MM.1S (cell line): ENCODE data around the gene PHF23.

Experiments
- DNase-seq: peaks from one replicate; pipeline ENCODE4 v3.0.0-alpha.2; 2015
- H2AFZ ChIP-seq: fragments of 300-600 bp; sonication (generic); 2 replicates; pipeline ENCODE4 v1.6.0; 2016; ENCODE audit warnings: antibody characterized with exemption, low read length
- H3F3A ChIP-seq: fragments of 300-600 bp; sonication (generic); 2 replicates; pipeline ENCODE4 v1.6.1; 2016; ENCODE audit warnings: mild to moderate bottlenecking, antibody characterized with exemption, low read length, moderate library complexity, mixed read lengths; ENCODE audit not compliant: insufficient read depth
- H3K27ac ChIP-seq: fragments of 300-600 bp; sonication (generic); 2 replicates; pipeline ENCODE4 v1.5.1; 2016; ENCODE audit warnings: mild to moderate bottlenecking, low read length
- H3K27me3 ChIP-seq: fragments of 300-600 bp; sonication (generic); replicated peaks from 2 replicates; pipeline ENCODE4 v1.6.0; 2016; ENCODE audit warnings: low read length; ENCODE audit not compliant: insufficient read depth
- H3K36me3 ChIP-seq: fragments of 300-600 bp; sonication (generic); replicated peaks from 2 replicates; pipeline ENCODE4 v1.6.1; 2016; ENCODE audit warnings: mild to moderate bottlenecking, low read length, mixed read lengths; ENCODE audit not compliant: insufficient read depth
- H3K4me1 ChIP-seq: fragments of 300-600 bp; sonication (generic); 2 replicates; pipeline ENCODE4 v1.6.1; 2016; ENCODE audit warnings: low read length, mixed read lengths
- H3K4me2 ChIP-seq: fragments of 300-600 bp; sonication (generic); 2 replicates; pipeline ENCODE4 v1.6.0; 2016; ENCODE audit warnings: low read depth, low read length
- H3K4me3 ChIP-seq: fragments of 300-600 bp; sonication (generic); 2 replicates; pipeline ENCODE4 v1.5.1; 2016; ENCODE audit warnings: low read length, mixed read lengths
- H3K79me2 ChIP-seq: fragments of 300-600 bp; sonication (generic); 2 replicates; pipeline ENCODE4 v1.6.1; 2016; ENCODE audit warnings: mixed run types, low read length, mixed read lengths
- H3K9ac ChIP-seq: fragments of 300-600 bp; sonication (generic); 2 replicates; pipeline ENCODE4 v1.6.1; 2016; ENCODE audit warnings: low read length, mixed read lengths
- H3K9me2 ChIP-seq: fragments of 300-600 bp; sonication (generic); replicated peaks from 2 replicates; pipeline ENCODE4 v1.6.1; 2016; ENCODE audit warnings: mild to moderate bottlenecking, low read length, mixed read lengths; ENCODE audit not compliant: insufficient read depth
- H3K9me3 ChIP-seq: fragments of 300-600 bp; sonication (generic); replicated peaks from 2 replicates; pipeline ENCODE4 v1.6.1; 2016; ENCODE audit warnings: mild to moderate bottlenecking, low read length, mixed read lengths; ENCODE audit not compliant: insufficient read depth
- H4K20me1 ChIP-seq: fragments of 300-600 bp; sonication (generic); 2 replicates; pipeline ENCODE4 v1.6.1; 2016; ENCODE audit warnings: mild to moderate bottlenecking, low read length, moderate library complexity, mixed read lengths; ENCODE audit not compliant: insufficient read depth
- EZH2 ChIP-seq: fragments of 300-600 bp; sonication (generic); optimal IDR thresholded peaks from 2 replicates; pipeline ENCODE3; 2017; ENCODE audit warnings: low read depth, mild to moderate bottlenecking, antibody characterized with exemption, low read length, mixed read lengths
- EZH2phosphoT487 ChIP-seq: fragments of 300-600 bp; sonication (generic); IDR thresholded peaks from 2 replicates; pipeline ENCODE4 v1.6.1; 2018; ENCODE audit warnings: antibody characterized with exemption, low read length
- TF ChIP-seq, protein P1 (sequence below): fragments of 300-600 bp; sonication (generic); IDR thresholded peaks from 2 replicates; pipeline ENCODE4 v1.5.1; 2016; ENCODE audit warnings: antibody characterized with exemption, low read length, mixed read lengths

The PHF23 gene

DNA sequence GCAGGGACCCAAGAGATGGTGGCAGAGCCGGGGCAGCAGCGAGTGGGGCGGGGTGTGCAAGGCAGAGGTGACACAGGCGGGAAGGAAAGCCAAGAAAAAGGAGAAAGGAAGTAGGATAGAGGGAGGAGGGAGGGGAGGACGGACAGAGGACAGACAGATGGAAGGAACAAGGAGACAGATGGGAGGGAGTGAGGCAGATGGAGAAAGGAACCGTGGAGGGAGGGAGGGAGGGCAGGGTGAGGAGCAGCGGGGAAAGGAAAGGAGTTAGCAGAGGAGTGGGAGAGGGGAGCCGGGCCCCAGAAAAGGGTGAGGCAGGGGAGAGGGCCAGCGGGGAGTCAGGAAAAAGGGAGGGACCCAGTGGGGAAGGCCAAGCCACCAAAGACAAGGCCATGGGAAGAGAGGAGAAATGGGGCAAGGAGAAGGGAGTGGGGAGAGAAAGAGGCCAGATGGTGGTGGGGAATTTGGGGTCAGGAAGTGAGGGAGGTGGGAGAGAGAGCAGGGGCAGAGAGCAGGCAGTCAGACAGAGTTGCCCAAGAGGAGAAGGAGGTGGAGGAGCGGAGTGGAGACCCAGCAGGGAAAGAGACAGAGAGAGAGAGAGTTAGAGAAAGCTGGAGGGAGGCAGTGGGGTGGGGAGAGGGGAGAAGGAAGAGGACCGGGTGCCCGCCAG lies 46.9 kb downstream of the PHF23 start:
- Histone ChIP-seq H3K4me3 (no peak overlapping the region), H3K4me2 (no peak overlapping the region), H3F3A (no peaks in the 10 kb centered on the region), H4K20me1 (no peaks in the 10 kb centered on the region), H3K27me3 (peaks cover 72% of the 10 kb centered on the region), H3K27ac (no peak overlapping the region), H3K36me3 (no peaks in the 10 kb centered on the region), H2AFZ (no peak overlapping the region), H3K9ac (no peak overlapping the region), H3K9me3 (no peaks in the 10 kb centered on the region), H3K79me2 (no peaks in the 10 kb centered on the region), H3K9me2 (no peaks in the 10 kb centered on the region), H3K4me1 (no peaks in the 10 kb centered on the region)
- TF ChIP-seq EZH2 = no peak
- TF ChIP-seq, protein P1, sequence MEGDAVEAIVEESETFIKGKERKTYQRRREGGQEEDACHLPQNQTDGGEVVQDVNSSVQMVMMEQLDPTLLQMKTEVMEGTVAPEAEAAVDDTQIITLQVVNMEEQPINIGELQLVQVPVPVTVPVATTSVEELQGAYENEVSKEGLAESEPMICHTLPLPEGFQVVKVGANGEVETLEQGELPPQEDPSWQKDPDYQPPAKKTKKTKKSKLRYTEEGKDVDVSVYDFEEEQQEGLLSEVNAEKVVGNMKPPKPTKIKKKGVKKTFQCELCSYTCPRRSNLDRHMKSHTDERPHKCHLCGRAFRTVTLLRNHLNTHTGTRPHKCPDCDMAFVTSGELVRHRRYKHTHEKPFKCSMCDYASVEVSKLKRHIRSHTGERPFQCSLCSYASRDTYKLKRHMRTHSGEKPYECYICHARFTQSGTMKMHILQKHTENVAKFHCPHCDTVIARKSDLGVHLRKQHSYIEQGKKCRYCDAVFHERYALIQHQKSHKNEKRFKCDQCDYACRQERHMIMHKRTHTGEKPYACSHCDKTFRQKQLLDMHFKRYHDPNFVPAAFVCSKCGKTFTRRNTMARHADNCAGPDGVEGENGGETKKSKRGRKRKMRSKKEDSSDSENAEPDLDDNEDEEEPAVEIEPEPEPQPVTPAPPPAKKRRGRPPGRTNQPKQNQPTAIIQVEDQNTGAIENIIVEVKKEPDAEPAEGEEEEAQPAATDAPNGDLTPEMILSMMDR = no peak
- no peak for TF ChIP-seq EZH2phosphoT487
- no peak for DNase-seq

DNA sequence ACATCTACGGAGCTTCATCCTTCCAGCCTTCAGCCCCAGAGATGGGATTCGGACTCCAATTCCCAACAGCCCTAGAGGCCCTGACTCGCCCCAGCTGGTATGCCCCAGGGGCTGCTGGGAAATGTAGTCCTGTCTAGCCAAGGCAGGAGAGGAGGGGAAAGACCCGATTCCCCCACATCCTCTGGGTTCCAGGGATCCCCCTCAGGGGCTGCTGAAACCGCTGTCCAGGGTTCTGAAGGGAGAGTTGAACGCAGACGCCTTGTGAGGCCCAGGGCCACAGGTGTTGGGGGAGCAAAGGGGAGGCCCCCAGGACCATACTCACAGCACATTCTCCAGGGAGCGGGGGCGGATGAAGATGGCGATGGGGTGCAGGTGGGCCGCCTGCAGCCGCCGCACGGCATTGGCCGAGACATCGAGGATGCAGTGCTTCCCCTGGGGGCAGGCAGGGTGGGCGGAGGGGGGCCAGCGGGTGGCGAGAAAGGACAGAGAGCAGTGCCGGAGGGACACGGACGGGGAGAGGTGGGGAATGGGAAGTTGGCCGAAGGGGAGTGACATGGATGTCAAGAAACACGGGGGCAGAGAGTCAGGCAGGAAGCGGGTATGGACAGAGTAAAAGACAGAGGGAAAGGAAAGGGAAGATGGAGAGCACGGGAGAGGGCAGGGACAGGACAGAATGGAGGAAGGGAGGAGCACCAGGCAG lies 47.5 kb downstream of the PHF23 start:
- H3K4me3 ChIP-seq = no peak overlapping the region
- no peak overlapping the region for H3K4me2 ChIP-seq
- no peaks in the 10 kb centered on the region for H3K9me2 ChIP-seq
- no peak overlapping the region for H2AFZ ChIP-seq
- no peak overlapping the region for H3K27ac ChIP-seq
- peaks cover 67% of the 10 kb centered on the region for H3K27me3 ChIP-seq
- TF ChIP-seq, protein P1 = no peak
- TF ChIP-seq EZH2phosphoT487 (no peak), EZH2 (no peak)
- H3K9ac ChIP-seq = no peak overlapping the region
- no peaks in the 10 kb centered on the region for H3K4me1 ChIP-seq
- H3F3A ChIP-seq = no peaks in the 10 kb centered on the region
- no peaks in the 10 kb centered on the region for H3K79me2 ChIP-seq
- DNase-seq = peak; percentile 22
- H4K20me1 ChIP-seq = no peaks in the 10 kb centered on the region
- H3K36me3 ChIP-seq = no peaks in the 10 kb centered on the region
- no peaks in the 10 kb centered on the region for H3K9me3 ChIP-seq

DNA sequence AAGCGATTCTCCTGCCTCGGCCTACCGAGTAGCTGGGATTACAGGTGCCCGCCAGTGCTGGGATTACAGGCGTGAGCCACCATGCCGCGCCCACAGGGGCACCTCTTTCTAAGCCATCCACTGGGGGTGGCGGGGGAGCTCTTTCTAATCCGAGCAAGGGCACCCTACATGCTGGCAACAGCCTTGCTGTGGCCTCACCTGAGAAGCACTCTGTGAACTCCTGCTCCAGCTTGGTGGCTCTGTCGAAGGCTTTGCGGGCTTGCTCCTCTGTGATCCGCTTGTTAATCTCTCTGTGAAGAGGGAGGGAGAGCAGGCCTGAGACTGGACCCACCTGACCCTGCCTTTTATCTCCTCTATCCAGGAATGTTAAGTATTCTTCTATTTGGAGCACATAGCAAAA lies 48.2 kb downstream of the PHF23 start:
- TF ChIP-seq EZH2 (no peak), EZH2phosphoT487 (no peak)
- TF ChIP-seq, protein P1 = no peak
- Histone ChIP-seq H3K9me2 (no peaks in the 10 kb centered on the region), H3K27ac (no peak overlapping the region), H3K4me2 (no peak overlapping the region), H3K27me3 (peaks cover 67% of the 10 kb centered on the region), H3F3A (no peaks in the 10 kb centered on the region), H3K36me3 (no peaks in the 10 kb centered on the region), H4K20me1 (no peaks in the 10 kb centered on the region), H3K9me3 (no peaks in the 10 kb centered on the region), H3K4me1 (no peaks in the 10 kb centered on the region), H3K9ac (no peak overlapping the region), H3K4me3 (no peak overlapping the region), H2AFZ (no peak overlapping the region), H3K79me2 (no peaks in the 10 kb centered on the region)
- DNase-seq = no peak
